ENCODE measurements around the gene TRAT1. TPM values are rescaled to one million over a fixed set of nuclear protein-coding genes. Genes with fewer than 3 reads are reported as not detected.

Gene TRAT1
- total and polyA plus RNA-seq, 2 donors (not counting 3 experiments of a cell fraction or from before 2014, with no cell fraction given), result not detected

DNA sequence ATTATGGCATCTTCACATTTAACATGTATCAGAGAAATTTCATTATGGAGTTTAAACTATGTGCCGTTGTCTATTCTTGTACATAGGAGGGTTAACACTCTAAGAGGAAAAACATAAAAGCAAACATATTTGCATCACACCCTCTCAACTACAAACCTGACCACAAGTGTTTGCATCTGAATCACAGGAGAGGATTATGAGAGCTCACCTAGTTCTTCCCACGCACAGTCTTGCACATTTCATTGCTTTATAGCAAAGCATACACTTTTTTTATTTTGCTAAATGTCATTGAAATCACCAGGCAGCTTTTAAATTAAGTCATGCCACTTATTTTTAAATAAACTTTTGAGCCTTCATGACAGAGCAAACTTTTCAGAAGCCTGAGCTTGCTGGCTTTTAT, 12.5 kb downstream of the TRAT1 start:
- POLR2A ChIA-PET, result no interaction called here
- H3K79me2 ChIP-seq (ENCODE audit: control insufficient read depth, insufficient read depth, low read length), result no peaks in the 10 kb centered on the region
- CTCF ChIA-PET, result no interaction called here
- no peaks in the 10 kb centered on the region for H3K36me3 ChIP-seq (ENCODE audit: control insufficient read depth in 2 of 2, extremely low read depth in 1 of 2, insufficient read depth in 2 of 2, low read length in 2 of 2)
- no peak for DNase-seq (ENCODE audit: low read depth, low spot score)
- H3K27ac ChIP-seq (ENCODE audit: insufficient read depth, low read depth, low read length), result no peak overlapping the region
- TF ChIP-seq GATA2 (IDR thresholded peaks at IDR 0.05; ENCODE audit: insufficient read depth, insufficient read length, low read depth, low read length) (no peak), MAX (IDR thresholded peaks at IDR 0.05; ENCODE audit: insufficient read depth, insufficient read length) (no peak), POLR2A (IDR thresholded peaks at IDR 0.05; ENCODE audit: low read depth, low read length) (no peak)
- no peak for FAIRE-seq
- H3K9me1 ChIP-seq (replicated peaks; ENCODE audit: control insufficient read depth, extremely low read depth, insufficient read depth, low read length), result no peaks in the 10 kb centered on the region
- dilution Hi-C loops (cut with MboI; ENCODE audit: extremely low pct_ligation_motif_present, low sequenced_read_pairs) (no loop called here), intact Hi-C loops (cut with micrococcal nuclease) (no loop called here)
- no peaks in the 10 kb centered on the region for H3K27me3 ChIP-seq (ENCODE audit: control insufficient read depth in 2 of 2, insufficient read depth in 2 of 2, low read length in 2 of 2)
- H3K4me2 ChIP-seq (ENCODE audit: insufficient read depth, low read length), result no peak overlapping the region
- H3K4me3 ChIP-seq (replicated peaks in 1 of 3; ENCODE audit: insufficient read depth in 1 of 3, low read depth in 1 of 3, low read length in 3 of 3), result no peak overlapping the region
- peaks cover 2% of the 10 kb centered on the region for H4K20me1 ChIP-seq (replicated peaks; ENCODE audit: control insufficient read depth, extremely low read depth, insufficient read depth, low read length)
- BruUV-seq (replicated peaks), result no TSS peak
- H2AFZ ChIP-seq (ENCODE audit: low read depth, low read length), result no peak overlapping the region
- no peak overlapping the region for H3K9ac ChIP-seq (replicated peaks; ENCODE audit: extremely low read depth, insufficient read depth, low read length)
- H3K9me3 ChIP-seq (replicated peaks; ENCODE audit: control insufficient read depth, insufficient read depth, low read length), result no peaks in the 10 kb centered on the region
- H3K4me1 ChIP-seq (ENCODE audit: control insufficient read depth, extremely low read depth, insufficient read depth, low read length), result no peaks in the 10 kb centered on the region

DNA sequence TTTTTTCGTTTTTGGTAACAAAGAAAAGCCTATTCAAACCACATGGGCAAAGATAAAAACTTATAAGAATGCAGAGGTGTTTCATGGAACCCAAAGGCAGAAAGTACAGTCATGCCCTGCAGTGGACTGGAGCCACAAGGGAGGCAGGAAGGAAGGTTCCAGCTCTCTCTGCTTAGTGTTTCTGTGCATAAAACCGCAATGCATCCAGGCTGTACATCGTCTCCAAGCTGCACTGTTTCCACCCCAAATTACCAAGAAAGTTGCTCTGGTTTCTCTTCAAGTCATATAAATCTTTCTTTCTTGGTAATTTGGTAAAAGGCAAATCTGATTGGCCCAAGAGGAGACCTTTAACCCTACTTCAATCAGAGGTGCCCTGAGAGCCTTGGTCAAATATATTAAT, 15.8 kb downstream of the TRAT1 start:
- H3K9me1 ChIP-seq (replicated peaks; ENCODE audit: control insufficient read depth, extremely low read depth, insufficient read depth, low read length), result no peaks in the 10 kb centered on the region
- ChIA-PET POLR2A (no interaction called here), CTCF (no interaction called here)
- H3K4me3 ChIP-seq (replicated peaks in 1 of 3; ENCODE audit: insufficient read depth in 1 of 3, low read depth in 1 of 3, low read length in 3 of 3), result no peak overlapping the region
- DNase-seq (ENCODE audit: low read depth, low spot score) (no peak), FAIRE-seq (no peak)
- BruUV-seq (replicated peaks), result no TSS peak
- H3K27me3 ChIP-seq (ENCODE audit: control insufficient read depth in 2 of 2, insufficient read depth in 2 of 2, low read length in 2 of 2), result no peaks in the 10 kb centered on the region
- intact Hi-C loops (cut with micrococcal nuclease) (no loop called here), dilution Hi-C loops (cut with MboI; ENCODE audit: extremely low pct_ligation_motif_present, low sequenced_read_pairs) (no loop called here)
- no peak overlapping the region for H3K27ac ChIP-seq (ENCODE audit: insufficient read depth, low read depth, low read length)
- H3K79me2 ChIP-seq (ENCODE audit: control insufficient read depth, insufficient read depth, low read length), result no peaks in the 10 kb centered on the region
- no peaks in the 10 kb centered on the region for H3K36me3 ChIP-seq (ENCODE audit: control insufficient read depth in 2 of 2, extremely low read depth in 1 of 2, insufficient read depth in 2 of 2, low read length in 2 of 2)
- TF ChIP-seq MAX (IDR thresholded peaks at IDR 0.05; ENCODE audit: insufficient read depth, insufficient read length) (no peak), EZH2 (IDR thresholded peaks at IDR 0.05; ENCODE audit: borderline replicate concordance, low read depth, low read length, severe bottlenecking) (no peak), POLR2AphosphoS5 (IDR thresholded peaks at IDR 0.05; ENCODE audit: insufficient read depth, low read depth, low read length) (no peak), CTCF (IDR thresholded peaks at IDR 0.05; ENCODE audit: extremely low read depth in 1 of 2, insufficient read depth in 1 of 2, low read depth in 1 of 2, low read length in 2 of 2) (no peak), MYC (IDR thresholded peaks at IDR 0.05; ENCODE audit: low read depth, low read length) (no peak), FOS (IDR thresholded peaks at IDR 0.05; ENCODE audit: borderline replicate concordance, insufficient read depth, low read length) (no peak), JUN (IDR thresholded peaks at IDR 0.05; ENCODE audit: borderline replicate concordance, insufficient read depth, insufficient read length, low read depth) (no peak), POLR2A (IDR thresholded peaks at IDR 0.05; ENCODE audit: low read depth, low read length) (no peak), GATA2 (IDR thresholded peaks at IDR 0.05; ENCODE audit: insufficient read depth, insufficient read length, low read depth, low read length) (no peak)
- H3K4me2 ChIP-seq (ENCODE audit: insufficient read depth, low read length), result no peak overlapping the region
- no peaks in the 10 kb centered on the region for H4K20me1 ChIP-seq (replicated peaks; ENCODE audit: control insufficient read depth, extremely low read depth, insufficient read depth, low read length)
- no peak overlapping the region for H3K9ac ChIP-seq (replicated peaks; ENCODE audit: extremely low read depth, insufficient read depth, low read length)
- H3K9me3 ChIP-seq (replicated peaks; ENCODE audit: control insufficient read depth, insufficient read depth, low read length), result no peaks in the 10 kb centered on the region
- no peak overlapping the region for H2AFZ ChIP-seq (ENCODE audit: low read depth, low read length)
- no peaks in the 10 kb centered on the region for H3K4me1 ChIP-seq (ENCODE audit: control insufficient read depth, extremely low read depth, insufficient read depth, low read length)

Measured in endothelial cell of umbilical vein (primary cell).